Germinal center (tissue), 1 donor: ENCODE measurements around the gene CRYBG1.

Experiments used
- DNase-seq: peaks from one replicate; pipeline ENCODE4 v3.0.0; 2012; ENCODE audit warnings: mixed read lengths, low spot score

Gene CRYBG1, protein sequence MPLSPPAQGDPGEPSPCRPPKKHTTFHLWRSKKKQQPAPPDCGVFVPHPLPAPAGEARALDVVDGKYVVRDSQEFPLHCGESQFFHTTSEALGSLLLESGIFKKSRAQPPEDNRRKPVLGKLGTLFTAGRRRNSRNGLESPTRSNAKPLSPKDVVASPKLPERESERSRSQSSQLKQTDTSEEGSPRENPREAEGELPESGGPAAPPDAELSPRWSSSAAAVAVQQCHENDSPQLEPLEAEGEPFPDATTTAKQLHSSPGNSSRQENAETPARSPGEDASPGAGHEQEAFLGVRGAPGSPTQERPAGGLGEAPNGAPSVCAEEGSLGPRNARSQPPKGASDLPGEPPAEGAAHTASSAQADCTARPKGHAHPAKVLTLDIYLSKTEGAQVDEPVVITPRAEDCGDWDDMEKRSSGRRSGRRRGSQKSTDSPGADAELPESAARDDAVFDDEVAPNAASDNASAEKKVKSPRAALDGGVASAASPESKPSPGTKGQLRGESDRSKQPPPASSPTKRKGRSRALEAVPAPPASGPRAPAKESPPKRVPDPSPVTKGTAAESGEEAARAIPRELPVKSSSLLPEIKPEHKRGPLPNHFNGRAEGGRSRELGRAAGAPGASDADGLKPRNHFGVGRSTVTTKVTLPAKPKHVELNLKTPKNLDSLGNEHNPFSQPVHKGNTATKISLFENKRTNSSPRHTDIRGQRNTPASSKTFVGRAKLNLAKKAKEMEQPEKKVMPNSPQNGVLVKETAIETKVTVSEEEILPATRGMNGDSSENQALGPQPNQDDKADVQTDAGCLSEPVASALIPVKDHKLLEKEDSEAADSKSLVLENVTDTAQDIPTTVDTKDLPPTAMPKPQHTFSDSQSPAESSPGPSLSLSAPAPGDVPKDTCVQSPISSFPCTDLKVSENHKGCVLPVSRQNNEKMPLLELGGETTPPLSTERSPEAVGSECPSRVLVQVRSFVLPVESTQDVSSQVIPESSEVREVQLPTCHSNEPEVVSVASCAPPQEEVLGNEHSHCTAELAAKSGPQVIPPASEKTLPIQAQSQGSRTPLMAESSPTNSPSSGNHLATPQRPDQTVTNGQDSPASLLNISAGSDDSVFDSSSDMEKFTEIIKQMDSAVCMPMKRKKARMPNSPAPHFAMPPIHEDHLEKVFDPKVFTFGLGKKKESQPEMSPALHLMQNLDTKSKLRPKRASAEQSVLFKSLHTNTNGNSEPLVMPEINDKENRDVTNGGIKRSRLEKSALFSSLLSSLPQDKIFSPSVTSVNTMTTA (N-terminal part only)

GRCh38 chr6:106360410-106360988, at the start of gene CRYBG1:
TSS of gene CRYBG1 (plus strand) at chr6:106360717. CDS start at chr6:106360909, 192 bp downstream.
- peak; percentile 80 for DNase-seq

DNA sequence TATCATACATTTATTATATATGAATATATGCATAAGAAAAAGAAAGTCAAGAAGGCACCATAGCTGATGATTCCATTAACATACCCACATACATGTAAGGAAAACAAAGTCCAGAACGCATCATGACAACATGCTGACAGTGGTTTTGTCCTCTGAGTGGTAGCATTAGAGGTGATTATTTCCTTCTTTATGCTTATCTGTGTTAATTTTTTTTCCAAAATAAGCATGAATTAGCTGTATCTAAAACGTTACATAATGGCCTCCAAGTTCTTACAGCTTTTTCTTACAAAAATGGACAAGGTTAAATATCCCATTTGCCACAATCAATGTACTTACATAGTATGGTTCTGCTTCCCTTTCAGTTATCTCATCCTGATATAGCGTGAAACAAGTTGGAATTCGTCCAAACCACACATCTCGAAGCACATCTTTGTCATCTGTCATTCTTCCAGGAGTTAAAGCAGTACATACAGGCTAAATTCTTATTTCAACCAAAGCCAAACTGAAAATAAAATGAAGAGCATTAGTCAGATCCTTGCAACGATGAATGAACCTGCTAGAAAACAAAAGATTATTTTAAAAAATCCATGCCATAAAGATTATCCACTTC, 44.6 kb upstream of the CRYBG1 start:
- no peak for DNase-seq

GRCh38 chr6:106316375-106316766, 44.1 kb upstream of the CRYBG1 start:
- DNase-seq, result no peak

GRCh38 chr6:106318061-106318460, 42.5 kb upstream of the CRYBG1 start:
- DNase-seq, result no peak

DNA sequence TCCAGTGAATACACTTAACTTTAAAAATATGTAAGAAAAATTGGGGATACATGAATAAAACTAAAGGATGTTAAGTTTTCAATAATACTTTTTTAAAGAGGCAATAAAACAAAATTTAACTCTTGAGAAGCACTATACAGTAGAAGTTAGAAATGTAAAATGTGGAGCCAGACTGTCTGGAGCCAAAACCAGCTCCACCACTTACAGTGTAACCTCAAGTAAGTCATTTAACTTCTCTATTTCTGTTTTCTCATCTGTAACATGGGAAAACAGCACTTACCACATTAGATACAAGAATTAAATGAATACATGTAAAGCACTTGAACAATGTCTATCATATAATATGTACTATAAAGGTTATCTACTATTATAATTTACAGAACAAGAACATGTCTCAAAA, 41.7 kb upstream of the CRYBG1 start:
- DNase-seq, result no peak

GRCh38 chr6:106321940-106322339, 38.6 kb upstream of the CRYBG1 start:
- DNase-seq, result no peak

DNA sequence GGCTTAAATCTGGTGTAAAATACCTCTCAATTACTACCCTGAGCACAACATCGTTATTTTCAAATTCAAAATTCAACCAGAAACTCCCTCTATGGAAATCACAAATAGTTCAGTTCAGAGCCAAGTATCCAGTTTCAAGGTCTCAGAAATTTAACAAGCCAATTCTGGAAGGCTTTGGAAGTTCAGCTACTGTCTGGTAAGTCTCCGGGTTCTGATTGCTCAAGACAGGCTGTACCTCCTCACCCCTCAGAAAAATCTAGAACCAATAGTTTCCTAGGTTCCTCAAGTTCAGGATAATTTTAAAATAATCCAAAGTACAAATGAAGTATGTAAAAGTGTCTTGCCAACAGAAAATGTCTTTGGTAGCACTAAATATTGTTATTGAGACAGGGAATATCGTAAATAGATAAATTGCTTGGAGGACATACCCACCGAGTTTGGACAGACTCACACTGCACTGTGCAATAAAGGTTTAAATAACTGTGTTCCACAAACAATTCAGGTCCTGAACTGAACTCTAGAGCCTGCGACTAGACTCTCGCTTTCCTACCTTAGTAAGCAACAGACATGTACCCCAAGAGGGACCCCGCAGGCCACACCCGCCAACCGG, 35.7 kb upstream of the CRYBG1 start:
- DNase-seq, result no peak

DNA sequence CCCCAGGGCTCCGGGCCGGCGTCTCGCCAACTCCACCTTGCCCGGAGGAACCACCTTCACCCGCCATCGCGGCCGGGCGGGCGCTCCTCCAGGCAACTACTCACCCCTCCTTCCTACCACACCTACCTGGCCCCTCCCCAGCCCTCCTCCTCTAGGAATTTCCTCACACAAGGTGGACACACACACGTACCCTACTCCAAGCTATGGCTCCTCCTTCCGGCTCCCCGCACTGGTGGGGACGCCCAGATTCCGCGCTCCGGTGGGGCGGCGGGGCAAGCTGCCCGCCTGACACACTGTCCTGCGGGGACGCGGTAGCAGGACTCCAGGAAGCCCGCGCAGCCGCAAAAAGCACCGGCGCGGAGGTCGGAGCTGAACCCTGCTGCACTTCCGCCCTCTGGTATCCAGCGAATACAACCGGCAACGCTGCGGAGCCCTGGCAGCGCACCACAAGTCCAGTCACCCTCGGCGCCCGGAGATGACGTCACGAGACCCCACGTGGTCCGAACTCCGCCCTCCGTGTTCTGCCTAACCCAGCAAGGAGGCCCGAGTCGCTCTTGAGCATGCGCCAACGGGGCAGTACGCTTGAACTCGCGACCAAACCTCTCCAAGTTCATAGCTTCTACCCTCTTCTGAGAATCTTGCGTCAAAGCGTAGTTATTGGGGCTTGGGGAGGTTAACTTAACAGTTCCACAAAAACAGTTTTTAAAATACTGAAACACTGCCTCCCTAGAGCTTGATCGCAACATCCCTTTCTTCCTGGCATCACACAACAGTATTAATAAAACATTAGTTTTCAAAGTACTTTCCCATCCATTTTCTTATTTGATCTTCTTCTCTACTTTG, 35.0 kb upstream of the CRYBG1 start, which contains the start of gene ATG5:
Gene ATG5, minus strand, starts transcription at position 425 of the 843 bp plus-strand sequence. CDS start 9,552 bp downstream, outside the sequence.
- DNase-seq, result peak; percentile 99

DNA sequence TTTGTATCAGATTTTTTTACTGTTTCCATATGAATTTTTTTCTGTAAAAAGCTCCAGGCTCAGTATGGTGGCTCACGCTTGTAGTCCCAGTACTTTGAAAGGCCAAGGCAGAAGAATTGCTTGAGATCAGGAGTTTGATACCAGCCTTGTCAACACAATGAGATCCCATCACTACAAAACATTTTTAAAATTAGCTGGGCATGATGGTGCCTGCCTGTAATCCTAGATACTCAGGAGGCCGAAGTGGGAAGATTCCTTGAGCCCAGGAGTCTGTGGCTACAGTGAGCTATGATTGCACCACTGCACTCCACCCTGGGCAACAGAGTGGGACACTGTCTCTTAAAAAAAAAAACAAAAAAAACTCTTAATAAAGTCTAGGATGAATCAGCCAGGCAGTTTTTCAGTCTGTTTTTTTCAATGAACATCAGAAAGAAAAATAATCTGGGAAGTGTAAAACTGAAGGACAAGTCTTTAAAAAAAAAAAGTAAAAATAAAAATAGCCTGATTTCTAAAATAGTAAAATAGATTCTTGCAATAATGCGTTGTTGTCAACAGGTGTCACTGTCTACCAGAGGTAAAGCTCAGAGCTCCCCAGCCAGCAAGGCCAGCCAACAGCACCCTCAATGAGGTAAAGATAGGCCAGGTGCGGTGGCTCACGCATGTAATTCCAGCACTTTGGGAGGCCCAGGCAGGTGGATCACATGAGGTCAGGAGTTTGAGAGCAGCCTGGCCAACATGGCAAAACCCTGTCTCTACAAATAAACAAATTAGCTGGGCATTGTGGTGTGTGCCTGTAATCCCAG, 25.7 kb upstream of the CRYBG1 start:
- DNase-seq, result peak; percentile 67

GRCh38 chr6:106339334-106340029, 21.0 kb upstream of the CRYBG1 start:
- DNase-seq, result peak; percentile 78

GRCh38 chr6:106347219-106347618, 13.3 kb upstream of the CRYBG1 start:
- no peak for DNase-seq

DNA sequence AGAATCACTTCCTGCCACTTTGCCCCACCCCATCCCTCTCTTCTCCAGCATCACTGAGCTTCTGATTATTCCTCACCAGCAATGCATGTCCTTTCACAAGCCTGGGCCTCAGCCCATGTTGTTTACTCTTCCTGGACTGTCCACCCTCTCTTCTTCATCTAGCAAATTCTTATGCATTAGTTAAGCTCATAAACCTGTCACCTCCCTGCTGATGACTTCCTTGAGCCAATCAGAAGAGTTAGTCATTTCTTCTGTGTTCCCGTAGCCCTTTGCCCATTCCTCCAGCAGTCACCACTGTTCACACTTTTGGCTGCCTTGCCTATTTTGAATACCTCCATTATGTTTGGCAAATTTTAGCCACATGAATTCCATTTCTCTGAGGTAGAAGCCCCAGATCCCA, 4.1 kb upstream of the CRYBG1 start:
- DNase-seq, result no peak

DNA sequence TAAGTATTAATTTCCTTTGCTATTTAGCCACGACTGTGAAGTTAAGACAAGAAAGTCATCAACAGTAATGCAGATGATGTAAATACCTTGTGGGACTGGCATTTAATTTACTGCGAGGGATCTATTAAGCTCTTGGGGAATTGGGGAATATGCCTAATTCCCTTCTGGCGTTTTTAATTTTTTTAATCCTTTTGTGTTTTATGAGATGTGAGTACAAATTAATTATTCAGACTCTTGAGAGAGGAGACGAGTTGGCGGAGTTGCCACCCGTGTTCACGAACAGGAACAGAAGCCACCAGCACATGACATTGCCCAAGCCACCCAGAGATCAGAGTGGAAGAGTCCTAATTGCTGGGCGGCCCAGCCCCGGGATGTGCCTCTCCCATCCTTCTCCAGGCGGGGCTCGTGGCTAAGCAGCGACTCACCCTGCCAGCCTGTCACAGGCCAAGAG, 533 bp upstream of the CRYBG1 start:
- DNase-seq, result no peak

DNA sequence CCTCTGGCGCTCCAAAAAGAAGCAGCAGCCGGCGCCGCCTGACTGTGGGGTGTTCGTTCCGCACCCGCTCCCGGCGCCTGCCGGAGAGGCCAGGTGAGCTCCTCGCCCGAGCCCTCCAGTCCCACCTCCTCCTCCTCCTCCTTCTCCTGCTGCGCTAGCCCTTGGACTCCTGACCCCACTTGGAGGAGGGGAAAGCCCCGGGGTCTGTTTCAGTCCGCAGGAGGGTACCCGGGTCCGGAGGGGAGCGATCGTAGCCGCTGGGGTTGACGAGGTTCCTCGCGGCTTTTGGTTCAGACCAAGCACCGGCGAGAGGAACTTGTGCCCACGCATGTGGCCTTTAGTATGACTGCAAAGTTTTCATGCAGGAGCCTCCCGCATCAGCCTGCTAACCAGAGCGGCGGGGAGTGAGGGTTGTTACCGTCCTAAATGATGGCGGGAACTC, 493 bp downstream of the CRYBG1 start:
- DNase-seq, result peak; percentile 25

DNA sequence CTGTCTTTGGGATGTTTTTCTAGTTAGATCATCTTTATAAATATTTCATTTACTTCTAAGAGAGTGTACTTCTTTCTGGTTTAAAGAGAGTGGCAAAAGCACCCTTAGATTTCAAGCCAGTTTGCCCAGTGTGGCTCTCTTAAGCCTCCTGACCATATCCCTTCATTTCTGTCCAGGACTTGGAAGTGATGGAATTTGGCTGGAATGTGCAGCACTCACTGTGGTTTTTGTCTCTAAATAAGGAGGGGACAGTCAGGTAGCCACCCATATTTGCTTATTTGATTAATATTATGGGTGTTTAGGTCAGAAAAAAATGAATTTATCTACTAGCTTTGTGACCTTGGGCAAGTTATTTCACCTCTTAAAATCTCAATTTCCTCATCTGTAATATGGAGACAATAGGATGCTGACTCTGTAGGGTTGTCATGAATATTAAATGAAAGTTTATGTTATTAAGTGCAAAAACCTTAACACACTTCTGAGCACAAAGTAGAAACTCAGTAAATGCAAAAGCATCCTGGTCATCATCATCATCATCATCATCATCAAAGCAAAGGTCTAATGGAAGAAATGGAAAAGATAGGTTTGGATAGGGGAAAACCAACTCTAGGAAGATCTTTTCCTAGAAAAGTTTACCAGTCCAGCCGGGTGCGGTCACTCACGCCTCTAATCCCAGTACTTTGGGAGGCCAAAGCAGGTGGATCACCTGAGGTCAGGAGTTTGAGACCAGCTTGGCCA, 3.1 kb downstream of the CRYBG1 start:
- DNase-seq, result no peak

- no peak for DNase-seq
These were observed 9.2 kb downstream of the CRYBG1 start for GRCh38 chr6:106369739-106370138.

GRCh38 chr6:106370639-106371038, 10.1 kb downstream of the CRYBG1 start:
- DNase-seq, result no peak
